BE2C (cell line): ENCODE data around the gene KRT35.
A peak's percentile ranks its signal among the peaks of the same experiment; 100 is the strongest.

ENCODE experiments used
- DNase-seq: peaks from one replicate; pipeline ENCODE4 v3.0.0-alpha.2; 2020
- H3K27me3 ChIP-seq: fragments of 250-450 bp; sonication (Bioruptor Pico); 2 replicates; pipeline ENCODE4 v1.5.1; 2020; ENCODE audit warnings: mild to moderate bottlenecking
- H3K36me3 ChIP-seq: fragments of 250-450 bp; sonication (Bioruptor Pico); 2 replicates; pipeline ENCODE4 v1.5.1; 2020; ENCODE audit warnings: mild to moderate bottlenecking
- H3K4me1 ChIP-seq: fragments of 250-450 bp; sonication (Bioruptor Pico); 2 replicates; pipeline ENCODE4 v1.5.1; 2020
- H3K4me3 ChIP-seq: 2 replicates; pipeline ENCODE4 v1.5.1; 2011; ENCODE audit warnings: low read depth, low read length
- H3K9me3 ChIP-seq: fragments of 250-450 bp; sonication (Bioruptor Pico); 2 replicates; pipeline ENCODE4 v1.5.1; 2020
- TF ChIP-seq, protein P1 (sequence below): IDR thresholded peaks from 2 replicates; pipeline ENCODE4 v1.5.1; 2012; ENCODE audit warnings: mild to moderate bottlenecking, low read depth, low read length

The KRT35 gene

DNA sequence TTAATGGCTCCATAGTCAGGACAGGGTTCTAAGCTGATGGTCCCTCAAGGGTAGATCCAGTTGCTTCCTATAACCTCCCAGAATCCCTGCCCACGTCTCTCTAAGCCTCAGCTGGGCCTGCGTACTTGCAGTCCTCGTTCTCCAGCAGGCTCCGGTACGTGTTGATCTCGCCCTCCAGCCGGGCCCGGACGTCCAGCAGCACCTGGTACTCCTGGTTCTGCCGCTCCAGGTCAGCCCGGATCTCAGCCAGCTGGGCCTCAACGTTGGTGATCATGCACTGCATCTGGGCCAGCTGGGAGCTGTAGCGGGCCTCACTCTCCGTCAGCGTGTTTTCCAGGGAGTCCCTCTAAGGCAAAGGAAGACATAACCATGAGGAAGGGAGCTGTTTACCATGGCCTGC is 18.2 kb downstream of the KRT35 start:
- no peaks in the 10 kb centered on the region for H3K27me3 ChIP-seq
- H3K4me1 ChIP-seq = peaks cover 10% of the 10 kb centered on the region; the same call in 1 of the 2 replicates
- H3K36me3 ChIP-seq = no peaks in the 10 kb centered on the region
- no peak overlapping the region for H3K4me3 ChIP-seq
- no peak for DNase-seq
- TF ChIP-seq, protein P1, sequence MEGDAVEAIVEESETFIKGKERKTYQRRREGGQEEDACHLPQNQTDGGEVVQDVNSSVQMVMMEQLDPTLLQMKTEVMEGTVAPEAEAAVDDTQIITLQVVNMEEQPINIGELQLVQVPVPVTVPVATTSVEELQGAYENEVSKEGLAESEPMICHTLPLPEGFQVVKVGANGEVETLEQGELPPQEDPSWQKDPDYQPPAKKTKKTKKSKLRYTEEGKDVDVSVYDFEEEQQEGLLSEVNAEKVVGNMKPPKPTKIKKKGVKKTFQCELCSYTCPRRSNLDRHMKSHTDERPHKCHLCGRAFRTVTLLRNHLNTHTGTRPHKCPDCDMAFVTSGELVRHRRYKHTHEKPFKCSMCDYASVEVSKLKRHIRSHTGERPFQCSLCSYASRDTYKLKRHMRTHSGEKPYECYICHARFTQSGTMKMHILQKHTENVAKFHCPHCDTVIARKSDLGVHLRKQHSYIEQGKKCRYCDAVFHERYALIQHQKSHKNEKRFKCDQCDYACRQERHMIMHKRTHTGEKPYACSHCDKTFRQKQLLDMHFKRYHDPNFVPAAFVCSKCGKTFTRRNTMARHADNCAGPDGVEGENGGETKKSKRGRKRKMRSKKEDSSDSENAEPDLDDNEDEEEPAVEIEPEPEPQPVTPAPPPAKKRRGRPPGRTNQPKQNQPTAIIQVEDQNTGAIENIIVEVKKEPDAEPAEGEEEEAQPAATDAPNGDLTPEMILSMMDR = no peak
- no peaks in the 10 kb centered on the region for H3K9me3 ChIP-seq

DNA sequence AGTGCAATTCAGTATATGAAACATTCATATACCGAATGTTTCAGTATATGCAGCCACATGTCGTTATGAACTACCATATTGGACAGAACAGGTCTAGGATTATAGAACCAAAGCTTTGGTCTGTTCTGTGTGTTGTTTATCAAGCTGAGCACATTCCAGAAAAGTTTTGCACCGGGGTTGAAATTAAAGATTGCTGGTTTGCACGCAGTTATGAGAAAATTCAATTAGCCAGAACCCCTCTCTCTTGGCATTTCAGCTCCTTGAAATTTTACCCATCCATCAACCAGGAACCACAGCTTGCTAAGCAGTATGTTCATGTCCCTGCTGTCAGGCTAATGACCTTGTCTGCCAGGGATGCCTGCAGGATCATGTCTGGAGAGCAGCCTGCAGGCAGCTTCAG is 23.3 kb downstream of the KRT35 start:
- no peak overlapping the region for H3K4me3 ChIP-seq
- H3K9me3 ChIP-seq = no peaks in the 10 kb centered on the region
- TF ChIP-seq, protein P1 = no peak
- no peaks in the 10 kb centered on the region for H3K4me1 ChIP-seq
- H3K27me3 ChIP-seq = no peaks in the 10 kb centered on the region
- H3K36me3 ChIP-seq = no peaks in the 10 kb centered on the region
- no peak for DNase-seq

DNA sequence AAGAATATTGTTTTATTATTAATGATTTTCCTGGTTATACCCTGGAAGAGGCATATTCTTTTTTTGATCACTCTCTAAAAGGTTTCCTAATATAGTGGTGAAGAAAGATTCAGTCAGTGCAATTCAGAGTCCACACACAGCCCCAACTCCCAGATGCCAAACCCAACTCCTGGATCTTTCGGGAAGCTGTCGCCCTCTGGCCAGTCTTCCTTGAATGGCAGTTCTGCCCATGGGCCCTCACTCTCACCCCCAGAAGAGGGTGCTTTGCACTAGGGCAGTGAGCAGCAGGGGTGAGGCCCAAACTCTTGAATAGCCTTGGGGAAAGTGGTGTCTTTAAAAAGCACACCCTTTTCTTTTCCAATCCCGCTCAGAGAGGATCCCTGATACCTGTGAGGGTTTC is 24.7 kb downstream of the KRT35 start:
- Histone ChIP-seq H3K9me3 (peaks cover 6% of the 10 kb centered on the region; the same call in 1 of the 2 replicates), H3K36me3 (no peaks in the 10 kb centered on the region), H3K27me3 (no peaks in the 10 kb centered on the region), H3K4me1 (no peaks in the 10 kb centered on the region), H3K4me3 (no peak overlapping the region)
- TF ChIP-seq, protein P1 = 0 out of 2 replicates have a peak, but pooled peaks have one; percentile 8
- DNase-seq = no peak

DNA sequence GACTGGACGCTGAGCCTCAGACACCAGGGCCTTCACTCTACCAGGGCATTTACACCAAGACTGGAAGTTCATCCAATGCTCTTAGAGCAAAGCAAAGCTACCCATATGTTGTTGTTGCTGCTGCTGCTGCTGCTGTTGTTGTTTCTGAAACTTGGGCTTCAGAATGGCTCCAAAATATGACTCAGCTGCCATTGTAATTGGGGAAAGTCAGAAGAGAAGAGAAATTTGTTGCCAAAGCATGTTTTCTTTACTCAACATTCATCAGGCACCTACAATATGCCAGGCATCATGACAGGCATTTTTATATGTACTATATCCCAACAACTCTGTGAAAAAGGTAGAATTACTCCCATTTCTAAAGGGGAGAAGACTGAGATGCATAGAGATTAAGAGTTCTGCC is 25.7 kb downstream of the KRT35 start:
- TF ChIP-seq, protein P1 = no peak
- Histone ChIP-seq H3K4me3 (no peak overlapping the region), H3K27me3 (no peaks in the 10 kb centered on the region), H3K36me3 (no peaks in the 10 kb centered on the region), H3K9me3 (peaks cover 6% of the 10 kb centered on the region; the same call in 1 of the 2 replicates), H3K4me1 (no peaks in the 10 kb centered on the region)
- no peak for DNase-seq

DNA sequence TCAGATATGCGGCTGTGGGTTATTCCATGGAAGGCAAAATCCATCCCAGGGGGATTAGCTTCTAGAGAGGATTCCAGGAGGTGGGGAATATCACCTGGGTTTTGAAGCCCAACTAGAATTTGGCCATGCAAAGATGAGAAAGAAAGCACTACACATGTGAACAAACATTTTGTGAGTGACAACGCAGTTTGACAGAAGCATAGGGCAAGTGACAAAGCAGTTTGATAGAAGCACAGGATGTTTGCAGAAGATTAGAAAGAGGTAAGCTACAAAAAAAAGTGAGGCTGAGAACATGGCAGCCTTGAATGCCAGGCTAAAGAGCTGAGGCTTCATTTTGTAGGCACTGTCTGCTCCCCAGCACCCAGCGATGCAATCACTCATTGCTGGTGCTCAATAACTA is 27.9 kb downstream of the KRT35 start:
- no peaks in the 10 kb centered on the region for H3K27me3 ChIP-seq
- H3K36me3 ChIP-seq = no peaks in the 10 kb centered on the region
- H3K4me1 ChIP-seq = no peaks in the 10 kb centered on the region
- no peak for DNase-seq
- H3K4me3 ChIP-seq = no peak overlapping the region
- H3K9me3 ChIP-seq = peaks cover 6% of the 10 kb centered on the region; the same call in 1 of the 2 replicates
- TF ChIP-seq, protein P1 = no peak

DNA sequence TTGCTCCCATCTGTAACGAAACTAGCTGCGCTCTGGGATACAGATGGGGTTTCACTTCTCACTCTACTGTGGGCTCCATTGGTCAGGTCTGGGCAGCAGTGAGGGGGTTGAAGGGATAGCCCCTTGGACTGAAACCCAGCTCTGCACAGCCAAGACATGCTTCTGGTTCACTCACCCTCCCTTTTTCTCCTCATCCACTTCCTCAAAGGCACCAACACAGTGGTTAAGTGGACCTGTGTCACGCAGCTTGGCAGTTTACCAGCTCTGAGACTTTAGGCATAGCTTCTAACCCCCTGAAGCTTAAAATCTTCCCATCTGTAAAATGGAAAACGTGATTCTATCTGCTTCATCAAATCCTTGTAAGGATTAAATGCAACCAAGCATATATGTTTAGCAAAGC is 28.7 kb downstream of the KRT35 start:
- no peak for DNase-seq
- H3K9me3 ChIP-seq = peaks cover 6% of the 10 kb centered on the region; the same call in 1 of the 2 replicates
- TF ChIP-seq, protein P1 = no peak
- no peak overlapping the region for H3K4me3 ChIP-seq
- no peaks in the 10 kb centered on the region for H3K36me3 ChIP-seq
- H3K4me1 ChIP-seq = no peaks in the 10 kb centered on the region
- no peaks in the 10 kb centered on the region for H3K27me3 ChIP-seq
